ENCODE results near the gene TBC1D1.

GRCh38 chr4:38020386-38020785 is 129.5 kb downstream of the TBC1D1 start:
- no peak for TF ChIP-seq CTCF (conservative IDR thresholded peaks at IDR 0.05; ENCODE audit: low read depth in 2 of 2)
- no peak for TF ChIP-seq POLR2AphosphoS5 (IDR thresholded peaks at IDR 0.05; ENCODE audit: low read depth)
- TF ChIP-seq EZH2 (IDR thresholded peaks at IDR 0.05; ENCODE audit: low read depth, unreplicated experiment) = no peak
- no peak for TF ChIP-seq EZH2phosphoT487 (IDR thresholded peaks at IDR 0.05; ENCODE audit: unreplicated experiment)
- TF ChIP-seq ZNF331 (CRISPR knock-in tag; IDR thresholded peaks at IDR 0.05; ENCODE audit: low read depth) = no peak
- TF ChIP-seq REST (IDR thresholded peaks at IDR 0.05; ENCODE audit: unreplicated experiment) = no peak
- TF ChIP-seq ETS1 (IDR thresholded peaks at IDR 0.05) = no peak
- no peak for TF ChIP-seq CREB1 (CRISPR knock-in tag; IDR thresholded peaks at IDR 0.05; ENCODE audit: low read depth)
- TF ChIP-seq JUNB (IDR thresholded peaks at IDR 0.05; ENCODE audit: unreplicated experiment) = no peak
- no peak for TF ChIP-seq ZNF114 (CRISPR knock-in tag; IDR thresholded peaks at IDR 0.05)
- no peak for TF ChIP-seq STAT1 (IDR thresholded peaks at IDR 0.05; ENCODE audit: unreplicated experiment)

All from GM23338 (cell line).